H1 (cell line): Measurements from ENCODE around the gene NTMT1. TPM values are rescaled to one million over a fixed set of nuclear protein-coding genes. Genes with fewer than 3 reads are reported as not detected.

Source experiments
- ASH2L ChIP-seq: fragments of 200-600, 300-600 bp; sonication (generic); IDR thresholded peaks from one replicate; pipeline ENCODE4 v1.7.1; 2017; ENCODE audit warnings: low read length
- ATF2 ChIP-seq: IDR thresholded peaks from 2 replicates; pipeline ENCODE4 v1.6.1; 2012; ENCODE audit warnings: low read length, inconsistent platforms
- BACH1 ChIP-seq: IDR thresholded peaks from 2 replicates; pipeline ENCODE4 v1.6.1; 2012; ENCODE audit warnings: low read length, improper control_type of control experiment
- MAFK ChIP-seq: IDR thresholded peaks from 2 replicates; pipeline ENCODE4 v1.6.1; 2012; ENCODE audit warnings: low read depth, mild to moderate bottlenecking, improper control_type of control experiment, low read length
- RFX5 ChIP-seq: IDR thresholded peaks from 2 replicates; pipeline ENCODE4 v1.6.1; 2011; ENCODE audit warnings: low read depth, low read length, improper control_type of control experiment, borderline replicate concordance
- SP2 ChIP-seq: IDR thresholded peaks from 2 replicates; pipeline ENCODE4 v1.6.1; 2012; ENCODE audit warnings: mild to moderate bottlenecking, low read length, inconsistent platforms
- polyA plus RNA-seq, 7 experiments: library from polyadenylated mRNA; depleted of rRNA in 3 of 7; stranded (reverse) in 5 of 7; unstranded in 2 of 7; fragments of >200 nt in 5 of 7; fragments of 200-250 nt in 2 of 7; gene quantifications; 1 replicate in 5 of 7; 2 replicates in 1 of 7; 4 replicates in 1 of 7; pipeline versions ENCODE4 v1.2.1 to v1.2.3, GENCODE V29; 2011 to 2013; ENCODE audit warnings: missing spikeins in 2 of 7, mixed read lengths in 2 of 7
- total RNA-seq: library from RNA; stranded (reverse); fragmentation: NEBNext Ultra II Directional; extraction: Animal tissue kit (Norgen Biotek cat#: 25700); gene quantifications from 2 replicates; pipeline ENCODE4 v1.2.1, GENCODE V29; 2021

The NTMT1 gene
- total and polyA plus RNA-seq, 2 of the 8 experiments (the other 6 are each of a cell fraction or from before 2014, with no cell fraction given): 66.8 to 70.2 TPM

DNA sequence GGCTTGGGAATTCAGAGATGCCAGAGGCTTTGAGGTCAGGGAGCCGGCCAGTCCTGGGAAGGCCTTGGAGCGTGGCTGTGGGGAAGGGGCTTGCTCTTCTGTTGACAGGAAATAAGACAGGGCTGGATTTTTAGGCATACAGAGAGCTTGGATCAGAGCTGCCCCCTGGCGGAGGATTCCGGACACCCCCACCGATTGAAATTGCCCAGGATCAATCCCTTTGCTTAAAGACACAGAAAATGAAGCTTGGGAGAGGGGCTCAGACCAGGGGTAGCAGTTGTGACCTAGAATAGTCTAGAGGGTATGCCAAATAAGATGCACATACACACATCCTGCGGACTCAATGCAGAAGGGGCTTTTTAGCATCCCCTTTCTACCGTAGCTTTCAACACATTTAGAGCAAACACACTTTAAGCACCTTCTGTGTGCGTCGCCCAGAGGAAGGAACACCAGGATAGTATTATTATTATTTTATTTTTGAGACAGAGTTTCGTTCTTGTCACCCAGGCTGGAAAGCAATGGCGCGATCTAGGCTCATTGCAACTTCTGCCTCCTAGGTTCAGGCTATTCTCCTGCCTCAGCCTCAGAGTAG is 1.7 kb upstream of the NTMT1 start (continued):
- no peak for TF ChIP-seq ATF2
- TF ChIP-seq MAFK: no peak
- no peak for TF ChIP-seq SP2
- TF ChIP-seq ASH2L: no peak
- no peak for TF ChIP-seq BACH1
- TF ChIP-seq RFX5: no peak
